NCI-H524 (cell line): ENCODE data around the gene ELMO1.

Source experiments
- DNase-seq, 2 experiments: peaks; one replicate each; lab custom pipeline; 2025; lab: John Stamatoyannopoulos, UW

The ELMO1 gene

DNA sequence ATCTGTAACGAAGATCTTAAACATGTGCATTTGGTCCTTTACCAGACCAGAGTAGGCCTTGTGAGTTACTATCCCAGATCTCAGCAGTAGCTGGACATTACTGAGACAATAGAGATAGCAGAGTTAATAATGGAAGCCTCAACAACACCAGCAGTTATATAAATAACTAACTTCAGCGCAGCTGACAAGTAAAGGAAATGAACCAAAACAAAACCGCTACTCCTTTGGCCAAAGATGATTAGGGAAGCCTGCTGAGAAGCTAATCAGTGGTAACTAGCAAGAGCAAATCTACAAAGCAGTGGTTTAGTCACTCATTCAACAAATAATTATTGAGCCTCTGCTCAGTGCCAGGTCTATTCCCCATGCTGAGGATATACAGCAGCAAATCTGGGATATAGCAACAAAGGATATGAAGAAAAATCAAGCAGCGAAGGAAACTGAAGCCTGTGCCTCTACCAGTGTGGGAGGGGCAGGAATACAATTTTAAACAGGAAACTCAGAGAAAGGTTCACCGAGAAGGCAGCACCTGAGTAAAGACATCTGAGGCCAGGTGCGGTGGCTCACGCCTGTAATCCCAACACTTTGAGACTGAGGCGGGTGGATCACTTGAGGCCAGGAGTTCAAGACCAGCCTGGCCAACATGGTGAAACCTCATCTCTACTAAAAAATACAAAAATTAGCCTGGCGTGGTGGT, 103.6 kb downstream of the ELMO1 start:
- DNase-seq: no peak

DNA sequence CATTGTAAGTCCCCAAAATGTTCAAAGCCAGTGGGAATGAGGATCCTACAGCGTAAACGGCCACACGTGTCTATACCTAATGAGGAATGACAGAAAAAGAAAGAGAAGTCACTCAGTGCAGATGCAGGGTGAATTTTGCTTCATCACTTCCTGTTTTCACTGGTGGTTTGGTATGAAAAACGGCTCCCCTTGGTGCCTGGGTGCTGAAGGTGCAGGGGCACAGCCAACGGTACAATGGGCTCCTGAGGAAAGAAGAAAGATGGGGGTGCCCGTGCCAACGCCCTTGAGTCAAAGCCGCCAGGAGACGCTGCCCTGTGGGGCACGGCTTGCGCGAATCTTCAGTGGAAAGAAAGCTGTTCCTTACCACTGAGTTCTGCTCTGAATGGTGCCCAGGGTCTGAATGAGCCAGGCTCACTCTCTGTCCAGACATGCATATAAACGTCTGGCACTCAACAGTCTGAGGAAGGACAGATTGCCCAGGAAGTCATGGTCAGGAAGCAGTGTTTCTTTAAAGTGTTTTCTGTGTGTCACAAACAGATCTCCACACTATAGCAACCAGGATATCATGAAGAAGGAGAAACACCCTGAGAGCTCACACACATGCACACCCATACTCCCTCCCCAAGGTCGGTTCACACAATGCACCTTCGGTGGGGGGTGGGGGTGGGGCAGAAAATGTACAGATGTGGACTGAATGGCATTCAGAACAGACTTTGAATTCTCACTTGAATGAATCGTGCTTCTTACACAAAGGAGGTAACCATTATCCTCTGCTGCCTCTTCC, 105.8 kb downstream of the ELMO1 start:
- no peak for DNase-seq

DNA sequence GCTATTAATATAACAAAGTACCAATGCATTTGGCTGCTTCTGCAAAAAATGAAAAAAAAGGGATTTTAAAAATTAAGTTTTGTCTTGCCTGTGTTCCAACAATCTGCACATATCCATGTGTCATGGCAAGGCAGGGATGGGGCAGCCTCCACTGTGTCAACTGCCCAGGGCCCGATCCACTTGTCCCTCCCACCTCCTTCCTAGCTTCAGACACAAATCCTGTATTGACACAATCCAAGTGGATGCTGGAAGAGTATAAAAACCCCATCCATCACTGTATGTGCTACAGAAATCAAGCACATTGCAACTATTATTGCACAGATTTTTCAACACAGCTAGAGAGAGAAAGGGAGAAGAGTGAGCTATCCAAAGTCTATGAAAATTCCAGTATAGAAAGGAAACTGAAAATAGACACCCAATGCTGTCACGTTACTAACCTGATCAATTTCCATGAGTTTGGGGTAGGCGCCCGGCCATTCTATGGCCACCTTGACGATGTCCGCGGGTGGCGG, 106.4 kb downstream of the ELMO1 start:
- no peak for DNase-seq

DNA sequence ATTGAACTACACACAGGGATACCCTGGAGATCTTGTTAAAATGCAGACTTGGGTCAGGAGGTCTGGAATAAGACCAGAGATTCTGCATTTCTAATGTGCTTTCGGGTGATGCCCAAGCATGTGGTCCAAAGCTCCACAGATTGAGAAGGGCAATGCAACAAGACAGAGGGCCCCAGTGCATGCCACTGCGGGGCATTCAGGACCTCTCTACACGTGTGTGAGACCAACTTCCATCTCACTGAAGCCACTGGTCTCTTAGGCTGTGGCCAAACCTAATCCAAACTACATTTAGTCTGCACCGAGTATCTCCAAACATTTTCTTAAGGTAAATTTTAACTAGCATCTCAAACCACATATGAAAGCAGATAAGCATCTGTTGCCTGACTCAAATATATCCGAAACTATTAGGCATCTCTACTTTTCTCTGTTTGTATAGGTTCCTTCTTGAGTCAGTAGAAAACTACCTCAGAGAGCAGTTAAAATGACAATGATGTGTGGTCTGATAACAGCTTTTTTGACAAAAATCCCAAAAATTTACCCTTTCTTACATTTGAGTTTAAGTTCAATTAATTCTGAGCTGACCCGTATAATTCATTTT, 107.5 kb downstream of the ELMO1 start:
- DNase-seq: no peak

DNA sequence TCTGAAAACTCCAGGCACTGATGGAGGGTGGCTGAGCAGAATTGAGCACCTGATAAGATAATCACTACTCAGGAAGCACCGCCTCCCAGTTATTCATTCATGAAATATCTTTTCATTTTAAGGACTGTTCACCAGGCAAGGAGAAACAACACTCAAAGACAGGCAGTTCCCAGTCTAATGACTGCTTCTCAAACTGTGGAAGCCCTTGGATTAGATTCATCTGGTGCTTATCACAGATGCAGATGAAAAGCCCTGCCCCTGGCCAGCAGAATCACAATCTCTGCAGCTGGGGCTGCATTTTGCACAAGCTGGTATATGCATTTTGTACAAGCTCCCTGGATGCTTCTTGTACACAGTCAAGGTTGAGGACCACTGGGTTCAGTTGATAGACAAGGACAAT, 109.7 kb downstream of the ELMO1 start:
- no peak for DNase-seq

DNA sequence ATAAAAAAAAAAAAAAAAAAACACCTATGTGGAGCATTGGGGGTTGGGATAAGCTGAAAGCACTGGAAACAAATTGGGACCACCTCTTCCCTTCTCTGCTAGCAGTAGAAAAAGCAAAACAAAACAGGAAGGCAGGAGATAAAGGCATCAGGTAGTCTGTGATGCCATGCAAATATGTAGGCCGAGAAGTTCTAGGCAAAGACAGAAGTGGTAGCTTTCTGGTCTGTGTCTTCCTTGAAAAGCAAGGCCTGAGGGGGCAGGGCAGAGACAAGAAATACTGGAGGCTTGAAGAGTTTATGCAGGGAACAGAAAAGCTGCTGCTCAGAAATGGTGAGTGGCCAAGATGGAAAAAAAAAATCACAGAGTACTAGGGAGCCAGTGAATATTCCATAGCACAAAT, 111.1 kb downstream of the ELMO1 start:
- no peak for DNase-seq

DNA sequence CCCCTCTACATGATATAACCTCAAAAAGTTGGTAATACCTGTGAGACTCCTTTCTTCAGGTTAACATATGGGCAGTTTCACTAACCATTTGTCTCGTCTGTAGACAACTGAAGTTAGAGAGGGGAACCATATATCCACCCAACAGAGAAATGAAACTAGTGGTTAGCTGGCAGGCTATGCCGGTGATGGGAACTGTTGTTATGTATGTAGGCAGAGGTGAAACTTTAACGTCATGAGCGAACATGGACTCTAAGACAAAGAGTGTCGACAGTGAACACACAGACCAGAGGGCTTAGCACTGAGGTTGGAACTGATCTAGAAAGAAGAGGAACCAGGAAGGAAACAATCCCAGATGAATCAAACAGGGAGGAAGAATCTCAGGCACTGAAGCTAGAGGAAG, 112.4 kb downstream of the ELMO1 start:
- no peak for DNase-seq

DNA sequence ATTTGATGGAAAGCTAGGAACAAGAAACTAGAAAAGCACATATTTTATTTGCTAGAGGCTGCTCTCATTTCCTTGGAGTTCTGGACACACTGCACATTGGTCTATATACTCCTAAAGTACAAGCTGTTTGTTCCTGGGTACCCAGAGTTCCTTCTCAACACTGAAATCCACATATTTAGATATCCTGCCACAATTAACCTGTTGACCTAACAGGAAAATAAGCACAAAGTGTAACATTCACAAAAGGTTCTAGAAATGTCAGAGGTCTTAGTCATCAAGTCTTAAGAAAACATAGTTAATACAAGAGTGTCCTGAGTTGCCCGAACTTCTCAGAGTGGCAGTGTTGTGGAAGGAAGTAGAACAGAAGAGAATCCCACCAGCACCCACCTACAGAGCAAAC, 115.6 kb downstream of the ELMO1 start:
- DNase-seq: no peak

DNA sequence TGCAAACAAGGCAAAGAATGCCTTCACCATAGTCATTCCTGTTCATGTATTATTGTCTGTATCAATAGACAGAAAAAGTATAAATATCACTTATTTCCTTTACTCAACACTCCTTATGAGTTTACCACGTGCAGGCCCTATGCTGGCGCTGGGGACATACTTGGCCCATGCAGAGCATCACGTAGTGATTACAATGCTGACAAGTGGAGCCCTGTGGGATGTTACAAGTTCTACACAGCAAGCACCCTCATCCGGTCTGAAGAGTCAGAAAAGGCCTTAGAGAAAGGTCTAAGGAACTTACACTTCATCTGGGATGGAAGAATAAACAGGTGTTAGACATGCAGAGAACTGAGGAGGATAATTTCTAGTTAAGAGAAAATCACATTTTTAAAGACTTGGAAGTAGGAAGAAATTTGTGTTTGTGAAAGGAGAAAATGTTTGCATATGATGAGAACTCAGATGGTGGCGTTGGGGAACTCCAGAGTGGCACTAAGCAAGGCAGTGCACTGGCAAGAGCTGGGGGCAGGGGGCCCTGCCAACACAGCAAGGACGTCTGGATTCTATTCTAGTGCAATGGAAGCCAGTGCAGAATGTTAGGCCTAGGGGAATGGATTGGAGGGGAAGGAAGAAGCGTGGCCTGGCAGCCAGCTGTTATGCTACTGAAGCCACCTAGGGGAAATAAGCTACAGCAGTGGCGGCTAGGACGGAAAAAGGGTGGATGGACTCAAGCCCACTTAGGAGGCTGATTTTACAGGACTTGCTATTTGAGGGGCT, 116.2 kb downstream of the ELMO1 start:
- no peak for DNase-seq

DNA sequence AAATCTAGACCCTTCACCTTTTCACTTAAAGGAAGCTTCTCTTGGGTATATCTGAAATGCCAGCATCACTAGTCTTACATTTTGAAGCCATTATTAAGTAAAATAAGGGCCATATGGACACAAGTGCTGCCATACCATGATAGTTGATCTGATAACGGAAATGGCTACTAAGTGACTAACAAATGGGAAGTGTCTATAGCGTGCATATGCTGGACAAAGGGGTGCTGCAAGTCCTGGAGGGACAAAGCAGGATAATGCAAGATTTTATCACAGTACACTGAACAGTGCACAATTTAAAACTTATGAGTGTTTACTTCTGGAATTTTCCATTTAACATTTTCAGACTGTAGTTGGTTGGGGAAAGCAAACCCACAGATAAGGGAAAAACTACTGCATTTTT, 117.9 kb downstream of the ELMO1 start:
- DNase-seq: no peak

DNA sequence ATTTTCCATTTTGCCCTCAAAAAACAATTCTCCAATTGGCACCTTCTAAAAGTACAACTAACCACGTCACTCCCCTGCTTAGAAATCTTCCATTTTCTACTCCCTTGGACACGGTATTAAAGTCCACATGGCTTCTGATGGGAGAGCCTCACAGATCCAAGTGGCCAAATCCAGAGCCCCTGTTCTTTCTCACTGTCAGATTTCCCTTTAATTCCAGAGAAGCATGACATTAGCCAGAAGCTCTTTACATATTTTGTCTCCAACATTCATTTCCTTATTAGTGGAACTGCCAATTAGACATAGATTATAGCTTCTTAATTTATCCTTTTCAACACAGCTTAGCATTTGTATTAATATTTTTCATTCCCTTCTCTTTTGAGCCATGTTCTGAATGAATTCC, 118.7 kb downstream of the ELMO1 start:
- DNase-seq: no peak

DNA sequence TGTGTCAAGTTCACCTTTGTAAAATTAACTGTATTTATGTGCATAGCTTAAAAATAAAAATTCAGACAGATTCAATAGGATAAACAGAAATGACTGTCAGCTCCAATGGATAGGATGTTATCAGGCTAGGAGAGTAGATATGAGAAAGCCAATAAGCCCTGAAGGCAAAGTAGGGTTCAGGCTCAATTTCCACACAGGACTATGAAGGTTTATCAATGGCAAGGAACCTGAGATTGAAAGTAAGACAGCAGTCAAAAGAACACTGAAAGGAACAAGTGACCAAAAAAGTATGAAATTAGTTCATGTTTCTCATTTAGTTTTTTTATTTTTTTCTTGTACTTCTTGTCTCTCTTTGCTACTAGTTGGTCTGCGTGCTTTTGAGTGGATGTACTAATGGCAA, 121.4 kb downstream of the ELMO1 start:
- no peak for DNase-seq

DNA sequence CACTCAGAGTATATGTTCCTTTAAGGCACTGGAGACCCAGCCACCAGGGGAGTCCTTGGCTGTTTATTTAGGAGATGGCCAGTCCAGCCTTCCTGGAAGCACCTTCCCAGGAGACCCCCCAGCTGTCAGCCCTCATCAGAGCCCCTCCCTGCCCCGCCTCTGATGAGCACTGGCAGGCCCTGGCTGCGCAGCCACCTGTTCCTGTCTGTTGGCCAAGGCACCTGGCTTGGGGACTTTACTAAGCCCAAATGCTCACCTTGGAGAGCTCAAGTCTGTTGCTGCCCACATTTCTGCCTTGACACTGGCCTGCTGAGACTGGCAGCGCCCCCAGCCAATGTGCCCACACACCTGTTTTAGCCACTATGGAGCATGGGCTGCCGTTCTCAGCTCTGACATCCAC, 124.7 kb downstream of the ELMO1 start:
- peak; percentile 59 to 72 for DNase-seq

DNA sequence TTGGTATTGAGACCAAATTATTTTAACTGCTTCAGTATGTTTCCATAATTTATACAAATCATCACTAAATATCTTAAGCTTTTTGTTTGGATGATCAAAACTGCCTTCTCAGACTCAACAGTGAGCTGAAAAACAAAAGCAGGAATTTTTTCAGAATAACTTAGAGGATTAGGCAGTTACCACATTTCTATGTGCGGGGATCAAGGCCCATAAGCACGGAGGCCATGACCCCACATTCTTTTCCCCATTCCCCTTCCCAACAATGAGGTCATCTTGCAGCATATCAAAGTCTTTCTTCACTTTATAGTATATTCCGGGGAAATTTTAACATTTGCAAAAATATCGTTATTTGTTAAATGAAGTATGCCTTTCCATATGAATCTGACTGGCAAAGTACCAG, 125.8 kb downstream of the ELMO1 start:
- no peak for DNase-seq

DNA sequence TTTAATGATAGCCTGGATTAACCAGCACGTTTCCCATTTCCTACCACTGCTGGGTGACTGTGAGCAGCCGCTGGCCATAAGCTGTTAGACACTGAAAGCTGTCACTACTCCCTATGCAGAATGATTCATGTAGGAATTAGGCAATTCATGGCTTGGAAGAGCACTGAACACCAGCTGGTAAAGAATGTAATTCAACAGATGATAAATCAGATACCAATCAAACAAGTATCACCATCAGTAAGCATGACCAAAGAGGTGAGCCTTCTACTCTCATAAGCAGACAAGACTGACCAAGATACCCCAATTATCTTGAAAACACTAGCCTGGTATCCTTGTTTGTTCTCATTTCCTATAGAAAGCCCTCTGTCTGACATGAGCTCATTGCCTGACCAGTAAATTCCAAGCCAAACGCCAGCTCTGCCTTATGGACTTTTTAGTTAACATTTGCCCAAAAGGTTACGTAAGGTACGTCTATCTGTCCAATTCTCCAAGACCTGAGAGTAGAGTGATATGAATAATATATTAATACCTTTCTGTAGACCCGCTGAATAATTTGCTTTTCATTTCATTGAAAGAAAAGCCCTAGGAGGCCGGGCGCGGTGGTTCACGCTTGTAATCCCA, 127.7 kb downstream of the ELMO1 start:
- DNase-seq: peak in 1 of 2 experiments; percentile 47

DNA sequence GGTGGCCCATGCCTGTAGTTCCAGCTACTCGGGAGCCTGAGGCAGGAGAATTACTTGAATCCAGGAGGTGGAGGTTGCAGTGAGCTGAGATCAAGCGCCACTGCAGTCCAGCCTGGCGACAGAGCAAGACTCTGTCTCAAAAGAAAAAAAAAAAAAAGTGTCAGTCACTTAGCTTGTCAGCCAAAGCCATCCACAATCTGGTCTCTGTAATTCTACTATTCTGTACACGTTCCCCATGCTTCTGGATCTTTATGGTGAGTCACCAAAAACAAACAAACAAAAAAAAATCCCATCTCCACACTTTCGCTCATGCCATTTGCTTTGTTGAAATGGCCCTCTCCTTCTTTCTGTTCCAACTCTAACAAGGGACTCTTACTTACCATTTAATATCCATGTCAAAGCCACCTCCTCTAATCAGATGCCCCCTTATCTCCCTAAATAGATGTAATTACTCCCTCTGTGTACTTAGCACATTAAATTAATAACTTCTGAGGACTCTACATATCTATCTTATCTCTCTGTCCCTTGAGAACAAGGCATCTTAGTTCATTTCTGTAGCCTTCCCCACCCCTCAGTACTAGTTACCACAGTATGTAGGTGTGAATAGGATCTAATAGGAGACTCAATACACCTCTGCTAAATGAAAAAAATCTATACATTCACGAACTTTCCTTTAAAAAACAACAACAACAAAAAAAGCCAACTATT, 128.4 kb downstream of the ELMO1 start:
- DNase-seq: no peak

DNA sequence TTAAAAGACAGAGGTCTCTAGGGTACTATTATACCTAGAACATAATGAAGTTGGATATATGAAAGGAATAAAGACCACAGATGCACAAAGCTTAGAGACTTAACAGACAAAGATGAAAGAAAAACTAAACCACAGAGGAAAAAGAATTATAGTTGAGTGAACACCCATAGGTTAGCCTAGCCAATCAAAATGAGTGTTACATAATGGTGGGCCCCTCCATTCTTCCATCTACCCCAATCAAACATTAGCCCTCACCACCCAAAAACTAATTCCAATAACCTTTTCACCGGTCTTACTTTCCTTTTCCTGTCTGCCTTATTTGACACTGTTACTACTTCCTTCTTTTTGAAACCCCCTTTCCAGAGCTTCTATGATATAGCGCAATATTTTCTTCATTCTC, 130.1 kb downstream of the ELMO1 start:
- DNase-seq: no peak

DNA sequence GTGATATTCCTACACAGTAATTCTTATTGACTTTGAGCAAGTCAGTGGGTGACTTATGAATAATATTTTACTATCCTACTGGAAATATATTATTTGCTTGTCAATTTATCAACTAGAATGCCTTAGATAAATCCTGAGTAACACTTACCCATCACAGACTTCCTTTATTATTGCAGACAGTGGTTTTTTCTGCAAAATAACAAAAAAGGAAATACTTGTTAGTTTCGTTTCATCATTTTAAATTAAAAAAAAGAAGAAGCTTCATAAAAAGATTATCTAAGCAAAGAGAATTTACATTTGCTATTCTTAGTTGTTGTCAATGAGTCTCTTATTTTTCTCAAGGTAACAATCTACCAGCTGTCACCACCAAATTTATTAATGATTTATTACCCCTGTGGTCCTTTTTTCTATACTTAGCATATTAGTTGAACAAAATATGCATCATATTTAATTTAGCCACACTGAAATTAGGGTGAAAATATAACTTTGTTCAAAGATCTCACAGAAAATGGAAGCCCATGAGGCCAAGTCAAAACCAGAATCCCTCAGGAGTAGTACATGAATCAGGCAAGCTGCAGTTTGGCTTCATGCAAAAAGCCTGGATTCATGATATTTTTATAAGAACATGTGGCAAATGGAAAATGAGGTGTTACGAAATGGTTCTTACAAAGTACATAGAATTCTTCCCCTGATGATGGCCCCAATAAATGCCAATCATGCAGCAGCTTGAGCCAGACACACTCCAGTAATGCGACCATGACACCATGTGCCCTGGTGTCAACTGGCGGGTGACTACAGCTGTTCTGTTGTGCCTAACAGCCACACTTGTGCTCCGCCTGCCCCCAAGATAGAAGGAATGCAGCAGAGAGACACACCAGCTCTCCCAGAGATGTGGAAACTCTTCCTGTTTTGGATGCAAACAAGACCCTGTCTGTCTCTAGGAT, 132.6 kb downstream of the ELMO1 start:
- no peak for DNase-seq

DNA sequence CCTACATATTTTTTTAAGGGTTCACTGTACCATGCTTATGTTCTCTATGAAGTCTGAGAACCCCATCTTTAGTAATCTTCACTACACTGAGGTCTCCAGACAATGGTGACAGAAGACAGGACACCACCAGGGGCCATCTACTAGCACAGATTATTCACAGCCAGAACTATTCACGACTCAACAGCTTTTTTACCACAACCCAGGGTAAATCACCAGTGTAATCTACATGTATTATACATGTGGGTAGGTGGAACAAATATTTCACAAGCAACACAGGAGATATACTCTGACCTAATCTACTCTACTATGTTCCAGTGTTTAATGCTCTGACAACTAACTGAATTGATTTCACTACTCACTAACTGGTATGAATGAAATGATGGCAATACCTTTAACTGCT, 136.1 kb downstream of the ELMO1 start:
- DNase-seq: no peak

DNA sequence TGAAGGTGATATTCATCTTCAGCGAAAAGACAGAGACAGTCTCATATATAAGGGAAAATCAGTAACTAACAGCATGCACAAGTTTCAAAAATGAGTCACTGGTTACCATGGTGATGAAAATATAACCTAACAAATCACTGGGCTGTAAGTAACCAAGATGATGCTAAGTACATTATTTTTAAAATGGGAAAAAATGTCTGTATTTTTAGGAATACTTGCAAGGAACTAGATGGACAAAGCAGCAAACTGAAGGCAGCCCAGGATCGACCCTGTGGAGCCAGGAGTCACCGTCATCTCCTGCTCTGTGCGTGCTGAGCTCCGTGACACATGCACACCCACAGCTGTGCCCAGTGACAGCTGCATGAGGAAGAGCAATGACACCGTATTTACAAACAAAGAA, 137.3 kb downstream of the ELMO1 start:
- DNase-seq: no peak
